ENCODE measurements around the gene PSIP1.

The PSIP1 gene

GRCh38 chr9:15491950-15492349 lies 18.8 kb downstream of the PSIP1 start:
- no peak for DNase-seq (ENCODE audit: low read depth, low spot score)
- no peak overlapping the region for H3K4me3 ChIP-seq (ENCODE audit: low read depth, low read length)
- in situ Hi-C loops (cut with HindIII; ENCODE audit: low sequenced_read_pairs): no loop called here
- TF ChIP-seq, protein P1, sequence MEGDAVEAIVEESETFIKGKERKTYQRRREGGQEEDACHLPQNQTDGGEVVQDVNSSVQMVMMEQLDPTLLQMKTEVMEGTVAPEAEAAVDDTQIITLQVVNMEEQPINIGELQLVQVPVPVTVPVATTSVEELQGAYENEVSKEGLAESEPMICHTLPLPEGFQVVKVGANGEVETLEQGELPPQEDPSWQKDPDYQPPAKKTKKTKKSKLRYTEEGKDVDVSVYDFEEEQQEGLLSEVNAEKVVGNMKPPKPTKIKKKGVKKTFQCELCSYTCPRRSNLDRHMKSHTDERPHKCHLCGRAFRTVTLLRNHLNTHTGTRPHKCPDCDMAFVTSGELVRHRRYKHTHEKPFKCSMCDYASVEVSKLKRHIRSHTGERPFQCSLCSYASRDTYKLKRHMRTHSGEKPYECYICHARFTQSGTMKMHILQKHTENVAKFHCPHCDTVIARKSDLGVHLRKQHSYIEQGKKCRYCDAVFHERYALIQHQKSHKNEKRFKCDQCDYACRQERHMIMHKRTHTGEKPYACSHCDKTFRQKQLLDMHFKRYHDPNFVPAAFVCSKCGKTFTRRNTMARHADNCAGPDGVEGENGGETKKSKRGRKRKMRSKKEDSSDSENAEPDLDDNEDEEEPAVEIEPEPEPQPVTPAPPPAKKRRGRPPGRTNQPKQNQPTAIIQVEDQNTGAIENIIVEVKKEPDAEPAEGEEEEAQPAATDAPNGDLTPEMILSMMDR (IDR thresholded peaks at IDR 0.05; ENCODE audit: low read depth, low read length): no peak

GRCh38 chr9:15485836-15486666 lies 24.7 kb downstream of the PSIP1 start:
- TF ChIP-seq, protein P1 (IDR thresholded peaks at IDR 0.05; ENCODE audit: low read depth, low read length): peak; percentile 60
- in situ Hi-C loops (cut with HindIII; ENCODE audit: low sequenced_read_pairs): no loop called here
- H3K4me3 ChIP-seq (ENCODE audit: low read depth, low read length): no peak overlapping the region
- DNase-seq (ENCODE audit: low read depth, low spot score): peak; percentile 36

- no peak overlapping the region for H3K4me3 ChIP-seq (ENCODE audit: low read depth, low read length)
- in situ Hi-C loops (cut with HindIII; ENCODE audit: low sequenced_read_pairs): no loop called here
- no peak for DNase-seq (ENCODE audit: low read depth, low spot score)
- TF ChIP-seq, protein P1 (IDR thresholded peaks at IDR 0.05; ENCODE audit: low read depth, low read length): no peak
Observed at GRCh38 chr9:15484802-15485201, 26.0 kb downstream of the PSIP1 start.

DNA sequence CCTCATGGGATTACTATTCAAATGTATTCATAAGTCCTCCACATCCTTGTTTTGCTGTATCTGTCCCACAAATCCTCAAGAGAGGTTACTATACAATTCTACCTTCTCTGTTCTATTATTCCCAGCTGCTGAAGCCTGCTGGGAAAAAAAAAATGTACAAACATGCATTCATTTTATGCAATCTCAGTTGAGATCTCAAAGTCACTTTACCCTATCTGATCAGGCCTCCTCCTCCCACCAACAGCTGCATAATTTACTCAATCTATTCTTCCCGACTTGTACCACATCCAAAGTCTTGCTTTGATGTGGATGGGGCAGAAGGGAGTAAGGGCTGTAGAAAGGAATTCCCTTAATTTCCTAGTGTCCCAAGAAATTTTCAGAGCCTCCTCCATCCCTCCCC lies 28.6 kb downstream of the PSIP1 start:
- TF ChIP-seq, protein P1 (IDR thresholded peaks at IDR 0.05; ENCODE audit: low read depth, low read length): no peak
- no peak overlapping the region for H3K4me3 ChIP-seq (ENCODE audit: low read depth, low read length)
- in situ Hi-C loops (cut with HindIII; ENCODE audit: low sequenced_read_pairs): no loop called here
- no peak for DNase-seq (ENCODE audit: low read depth, low spot score)

DNA sequence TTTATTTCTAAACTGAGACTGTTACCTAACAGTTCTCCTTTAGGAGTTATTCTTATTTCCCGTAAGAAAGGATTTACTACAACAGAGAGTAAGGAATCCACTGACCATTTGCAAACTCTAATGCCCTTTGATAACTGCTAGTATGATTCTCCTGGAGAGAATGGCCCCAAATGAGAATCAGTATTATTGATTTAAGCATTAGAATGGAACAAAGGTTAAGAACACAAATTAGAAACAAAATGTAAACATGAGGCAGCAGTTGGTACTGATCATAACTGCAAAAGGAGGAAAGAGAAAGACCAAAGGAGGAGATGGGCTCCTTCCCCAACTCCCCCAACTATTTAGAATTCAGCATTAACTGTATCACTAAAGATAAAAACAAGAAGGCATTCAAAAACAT lies 30.7 kb downstream of the PSIP1 start:
- in situ Hi-C loops (cut with HindIII; ENCODE audit: low sequenced_read_pairs): no loop called here

GRCh38 chr9:15475923-15476536 lies 34.7 kb downstream of the PSIP1 start:
- TF ChIP-seq, protein P1 (IDR thresholded peaks at IDR 0.05; ENCODE audit: low read depth, low read length): no peak
- in situ Hi-C loops (cut with HindIII; ENCODE audit: low sequenced_read_pairs): no loop called here
- DNase-seq (ENCODE audit: low read depth, low spot score): no peak
- no peak overlapping the region for H3K4me3 ChIP-seq (ENCODE audit: low read depth, low read length)

More for the DNA sequence above, 30.7 kb downstream of the PSIP1 start:
- TF ChIP-seq, protein P1 (IDR thresholded peaks at IDR 0.05; ENCODE audit: low read depth, low read length): no peak
- no peak for DNase-seq (ENCODE audit: low read depth, low spot score)
- no peak overlapping the region for H3K4me3 ChIP-seq (ENCODE audit: low read depth, low read length)
